Left ventricle myocardium inferior (tissue), 1 donor: ENCODE measurements around the gene SYTL1. TPM values are rescaled to one million over a fixed set of nuclear protein-coding genes. Genes with fewer than 3 reads are reported as not detected.

ENCODE experiments used
- DNase-seq: peaks from one replicate; pipeline ENCODE4 v3.0.0-alpha.2; 2020
- H3K27ac ChIP-seq: fragments of 200-600 bp; replicated peaks from 2 replicates; pipeline ENCODE4 v1.8.0; 2021
- H3K27me3 ChIP-seq: fragments of 200-600 bp; 2 replicates; pipeline ENCODE4 v1.8.0; 2021; ENCODE audit warnings: low read depth
- H3K36me3 ChIP-seq: fragments of 200-600 bp; 2 replicates; pipeline ENCODE4 v1.8.0; 2021
- H3K4me1 ChIP-seq: fragments of 200-600 bp; 2 replicates; pipeline ENCODE4 v1.8.0; 2021
- H3K4me3 ChIP-seq: fragments of 200-600 bp; 2 replicates; pipeline ENCODE4 v1.8.0; 2021; ENCODE audit warnings: mild to moderate bottlenecking, moderate library complexity
- H3K9me3 ChIP-seq: fragments of 200-600 bp; replicated peaks from 2 replicates; pipeline ENCODE4 v1.8.0; 2021
- CTCF ChIP-seq: fragments of 200-600 bp; IDR thresholded peaks from 2 replicates; pipeline ENCODE4 v1.8.0; 2021; ENCODE audit warnings: antibody characterized with exemption, mild to moderate bottlenecking, borderline replicate concordance
- intact Hi-C: fragments of 100-400 bp; cut with micrococcal nuclease; formaldehyde crosslinking; loops from one replicate; pipeline ENCODE4 v1.11.0; 2022
- total RNA-seq: library from RNA; stranded (reverse); fragmentation: NEBNext Ultra II Directional; extraction: Animal tissue kit (Norgen Biotek cat#: 25700); gene quantifications from one replicate; pipeline ENCODE4 v1.2.1, GENCODE V29; 2021
- donor health status: DM: no; HTN: yes; CAD: no; lungs with severe emphysema.

Gene SYTL1
- total RNA-seq, 1 donor from 2014 or later = 1.1 TPM

GRCh38 chr1:27318596-27318995, 23.2 kb upstream of the SYTL1 start:
- intact Hi-C loops = no loop called here
- no peak for DNase-seq
- H3K4me3 ChIP-seq = no peak overlapping the region
- no peak for TF ChIP-seq CTCF
- peaks cover 22% of the 10 kb centered on the region for H3K4me1 ChIP-seq
- no peaks in the 10 kb centered on the region for H3K27me3 ChIP-seq
- no peaks in the 10 kb centered on the region for H3K9me3 ChIP-seq
- no peak overlapping the region for H3K27ac ChIP-seq
- H3K36me3 ChIP-seq = no peaks in the 10 kb centered on the region

GRCh38 chr1:27321813-27322568, 19.8 kb upstream of the SYTL1 start, which contains the start of gene TMEM222:
Gene TMEM222 (plus strand): TSS chr1:27322163. CDS start chr1:27322198, 35 bp downstream.
- Histone ChIP-seq H3K4me1 (peaks cover 53% of the 10 kb centered on the region), H3K27ac (peak within 1 kb of the TSS; percentile 91), H3K9me3 (no peaks in the 10 kb centered on the region), H3K27me3 (no peaks in the 10 kb centered on the region), H3K36me3 (peaks cover 22% of the 10 kb centered on the region), H3K4me3 (peak within 1 kb of the TSS; percentile 82)
- peak; percentile 47 for TF ChIP-seq CTCF
- peak; percentile 98 for DNase-seq
- intact Hi-C loops = no loop called here

GRCh38 chr1:27322569-27323240, 19.1 kb upstream of the SYTL1 start:
- Histone ChIP-seq H3K4me3 (peak overlapping the region; percentile 82), H3K4me1 (peaks cover 60% of the 10 kb centered on the region), H3K36me3 (peaks cover 22% of the 10 kb centered on the region), H3K27ac (peak overlapping the region; percentile 91), H3K27me3 (no peaks in the 10 kb centered on the region), H3K9me3 (no peaks in the 10 kb centered on the region)
- TF ChIP-seq CTCF = no peak
- no peak for DNase-seq
- intact Hi-C loops = no loop called here

GRCh38 chr1:27325286-27325685, 16.5 kb upstream of the SYTL1 start:
- intact Hi-C loops = no loop called here
- Histone ChIP-seq H3K27ac (peak overlapping the region; percentile 63), H3K9me3 (no peaks in the 10 kb centered on the region), H3K4me1 (peaks cover 76% of the 10 kb centered on the region), H3K4me3 (no peak overlapping the region), H3K36me3 (peaks cover 26% of the 10 kb centered on the region), H3K27me3 (no peaks in the 10 kb centered on the region)
- TF ChIP-seq CTCF = no peak
- DNase-seq = no peak

GRCh38 chr1:27327964-27328363, 13.9 kb upstream of the SYTL1 start:
- H3K27me3 ChIP-seq = no peaks in the 10 kb centered on the region
- intact Hi-C loops = no loop called here
- DNase-seq = no peak
- TF ChIP-seq CTCF = no peak
- H3K9me3 ChIP-seq = no peaks in the 10 kb centered on the region
- H3K27ac ChIP-seq = peak overlapping the region; percentile 63
- H3K36me3 ChIP-seq = peaks cover 45% of the 10 kb centered on the region
- peaks cover 78% of the 10 kb centered on the region for H3K4me1 ChIP-seq
- no peak overlapping the region for H3K4me3 ChIP-seq
